Uterus (tissue), 2 donors: ENCODE results near the gene CFAP61.

Experiments used
- CTCF ChIP-seq, 4 experiments: fragments of 200-600 bp in 2 of 4; fragments of 450-650 bp in 2 of 4; sonication (generic) in 2 of 4; IDR thresholded peaks; one replicate each; pipeline ENCODE4 v1.5.1; 2016 to 2019; ENCODE audit warnings: antibody characterized with exemption in 4 of 4, mild to moderate bottlenecking in 2 of 4, moderate library complexity in 1 of 4
- POLR2A ChIP-seq, 2 donors: fragments of 450-650 bp; IDR thresholded peaks; one replicate each; pipeline ENCODE4 v1.6.1; 2016; ENCODE audit warnings: antibody characterized with exemption in 2 of 2, mild to moderate bottlenecking in 1 of 2, moderate library complexity in 1 of 2

GRCh38 chr20:20321134-20321533 lies 268.8 kb downstream of the CFAP61 start:
- TF ChIP-seq POLR2A (IDR thresholded peaks at IDR 0.05) = no peak
- no peak for TF ChIP-seq CTCF (IDR thresholded peaks at IDR 0.05)
